ENCODE results near the gene WDFY4. TPM values are rescaled to one million over a fixed set of nuclear protein-coding genes. Genes with fewer than 3 reads are reported as not detected.
A peak's percentile ranks its signal among the peaks of the same experiment; 100 is the strongest.

WDFY4 gene
- total and polyA plus RNA-seq, 9 of the 15 experiments (the other 6 are each of a cell fraction or from before 2014, with no cell fraction given), result 0.01 to 0.02 (median 0.01) TPM; not detected in 6

DNA sequence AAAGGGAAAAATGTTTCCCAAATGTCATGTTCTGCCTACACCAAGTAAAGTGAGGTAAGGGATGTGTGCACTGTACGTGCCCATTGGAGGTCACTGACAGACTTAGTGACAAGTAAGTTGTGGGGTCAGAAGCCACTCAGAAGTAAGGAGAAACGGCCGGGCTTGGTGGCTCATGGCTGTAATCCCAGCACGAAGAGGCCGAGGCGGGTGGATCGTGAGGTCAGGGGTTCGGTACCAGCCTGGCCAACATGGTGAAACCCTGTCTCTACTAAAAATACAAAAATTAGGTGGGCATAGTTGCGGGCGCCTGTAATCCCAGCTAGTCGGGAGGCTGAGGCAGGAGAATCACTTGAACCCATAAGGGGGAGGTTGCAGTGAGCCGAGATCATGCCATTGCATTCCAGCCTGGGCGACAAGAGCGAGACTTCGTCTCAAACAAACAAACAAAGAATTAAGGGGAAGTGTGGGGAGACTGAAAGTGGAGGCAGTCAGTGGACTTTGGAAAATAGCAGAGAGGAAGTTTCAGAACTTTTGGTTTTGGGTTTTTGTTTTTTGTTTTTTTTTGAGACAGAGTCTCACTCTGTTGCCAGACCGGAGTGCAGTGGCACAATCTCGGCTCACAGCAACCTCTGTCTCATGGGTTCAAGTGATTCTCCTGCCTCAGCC, 114.8 kb downstream of the WDFY4 start:
- ChIA-PET POLR2A (no interaction called here), CTCF (ENCODE audit: low intra/inter-chr PET ratio) (no interaction called here)
- Histone ChIP-seq H3K9me3 (replicated peaks; ENCODE audit: control insufficient read depth, insufficient read depth, low read depth, low read length) (no peaks in the 10 kb centered on the region), H4K20me1 (replicated peaks; ENCODE audit: control insufficient read depth, insufficient read depth, low read length) (no peaks in the 10 kb centered on the region), H3K27me3 (ENCODE audit: control insufficient read depth in 2 of 2, insufficient read depth in 2 of 2, low read length in 2 of 2) (peaks cover 3 to 17% of the 10 kb centered on the region in 2 experiments; a peak in 3 of 5 replicates), H3K79me2 (ENCODE audit: control insufficient read depth, insufficient read depth, low read length) (no peaks in the 10 kb centered on the region), H3K9ac (ENCODE audit: insufficient read depth in 1 of 2, low read depth in 2 of 2, low read length in 2 of 2) (no peak overlapping the region), H3K36me3 (ENCODE audit: control insufficient read depth, insufficient read depth, low read length) (no peaks in the 10 kb centered on the region), H3K9me1 (ENCODE audit: control insufficient read depth, insufficient read depth, low read length) (no peaks in the 10 kb centered on the region), H3K4me1 (replicated peaks in 1 of 2; ENCODE audit: control insufficient read depth in 2 of 2, insufficient read depth in 2 of 2, low read length in 2 of 2) (no peaks in the 10 kb centered on the region; a peak in 1 of 5 replicates), H2AFZ (ENCODE audit: low read depth, low read length) (no peak overlapping the region), H3K4me2 (ENCODE audit: insufficient read depth, low read length) (no peak overlapping the region), H3K4me3 (no peak overlapping the region), H3K27ac (ENCODE audit: extremely low read depth, low read depth, low read length) (no peak overlapping the region)
- TF ChIP-seq ZNF584 (CRISPR knock-in tag; IDR thresholded peaks at IDR 0.05; ENCODE audit: low read depth), result 0 out of 2 replicates have a peak, but pooled peaks have one; percentile 27
- TF ChIP-seq ZNF551 (CRISPR knock-in tag; IDR thresholded peaks at IDR 0.05), result no peak
- FAIRE-seq (no peak), ATAC-seq (no peak), DNase-seq (ENCODE audit: extremely low read depth in 1 of 4, low spot score in 3 of 4) (no peak)
- BruUV-seq (replicated peaks), result no TSS peak
- WGBS (ENCODE audit: insufficient coverage, low coverage, missing lambda C conversion rate), result 6% methylated on average over 17 of the region's 17 CpGs
- in situ Hi-C loops (cut with MboI), result no loop called here
- intact Hi-C loops (cut with micrococcal nuclease), result no loop called here

GRCh38 chr10:48800007-48800675, 115.5 kb downstream of the WDFY4 start:
- Histone ChIP-seq H3K4me1 (replicated peaks in 1 of 2; ENCODE audit: control insufficient read depth in 2 of 2, insufficient read depth in 2 of 2, low read length in 2 of 2) (no peaks in the 10 kb centered on the region; a peak in 1 of 5 replicates), H3K27ac (ENCODE audit: extremely low read depth, low read depth, low read length) (no peak overlapping the region), H3K9me1 (ENCODE audit: control insufficient read depth, insufficient read depth, low read length) (no peaks in the 10 kb centered on the region), H3K4me2 (ENCODE audit: insufficient read depth, low read length) (peak overlapping the region; percentile 14; the same call in 1 of the 2 replicates), H3K36me3 (ENCODE audit: control insufficient read depth, insufficient read depth, low read length) (no peaks in the 10 kb centered on the region), H3K79me2 (ENCODE audit: control insufficient read depth, insufficient read depth, low read length) (no peaks in the 10 kb centered on the region), H3K9ac (ENCODE audit: insufficient read depth in 1 of 2, low read depth in 2 of 2, low read length in 2 of 2) (no peak overlapping the region), H2AFZ (ENCODE audit: low read depth, low read length) (peak overlapping the region; percentile 84), H3K27me3 (ENCODE audit: control insufficient read depth in 2 of 2, insufficient read depth in 2 of 2, low read length in 2 of 2) (peaks cover 3 to 16% of the 10 kb centered on the region in 2 experiments; a peak in 3 of 5 replicates), H3K9me3 (replicated peaks; ENCODE audit: control insufficient read depth, insufficient read depth, low read depth, low read length) (no peaks in the 10 kb centered on the region), H4K20me1 (replicated peaks; ENCODE audit: control insufficient read depth, insufficient read depth, low read length) (no peaks in the 10 kb centered on the region), H3K4me3 (no peak overlapping the region)
- in situ Hi-C loops (cut with MboI), result no loop called here
- FAIRE-seq, result peak; percentile 55
- ATAC-seq, result peak; percentile 80
- no TSS peak for BruUV-seq (replicated peaks)
- 8% methylated on average over 12 of the region's 12 CpGs for WGBS (ENCODE audit: insufficient coverage, low coverage, missing lambda C conversion rate)
- intact Hi-C loops (cut with micrococcal nuclease), result no loop called here
- peak in 3 of 4 experiments; percentile 16 to 26 (median 20) for DNase-seq (ENCODE audit: extremely low read depth in 1 of 4, low spot score in 3 of 4)
- ChIA-PET POLR2A (interaction anchor here (0.6 kb wide), 2 partner anchors 22 to 84 kb away, joined by 3 read pairs; no protein-coding TSS in a partner anchor), CTCF (ENCODE audit: low intra/inter-chr PET ratio) (no interaction called here)
- TF ChIP-seq NCOA2 (IDR thresholded peaks at IDR 0.05; ENCODE audit: partially characterized antibody in 2 of 2), result peak in 1 of 2 experiments; percentile 30
- TF ChIP-seq ZNF449 (CRISPR knock-in tag; IDR thresholded peaks at IDR 0.05), result peak; percentile 9; the same call in 1 of the 2 replicates
- peak; percentile 69 for TF ChIP-seq ELF1 (tag; IDR thresholded peaks at IDR 0.05)
- TF ChIP-seq MED1 (CRISPR knock-in tag; IDR thresholded peaks at IDR 0.05; ENCODE audit: borderline replicate concordance), result no peak
- TF ChIP-seq SNIP1 (IDR thresholded peaks at IDR 0.05; ENCODE audit: low read depth), result no peak
- peak; percentile 56; the same call in 1 of the 2 replicates for TF ChIP-seq NR2C1 (IDR thresholded peaks at IDR 0.05)
- peak; percentile 59 for TF ChIP-seq NR2C1 (tag; IDR thresholded peaks at IDR 0.05)
- peak; percentile 78 for TF ChIP-seq ZNF512 (tag; IDR thresholded peaks at IDR 0.05)
- no peak for TF ChIP-seq LCOR (CRISPR knock-in tag; IDR thresholded peaks at IDR 0.05)
